Measurements from ENCODE around the gene MOV10L1.

Gene MOV10L1

DNA sequence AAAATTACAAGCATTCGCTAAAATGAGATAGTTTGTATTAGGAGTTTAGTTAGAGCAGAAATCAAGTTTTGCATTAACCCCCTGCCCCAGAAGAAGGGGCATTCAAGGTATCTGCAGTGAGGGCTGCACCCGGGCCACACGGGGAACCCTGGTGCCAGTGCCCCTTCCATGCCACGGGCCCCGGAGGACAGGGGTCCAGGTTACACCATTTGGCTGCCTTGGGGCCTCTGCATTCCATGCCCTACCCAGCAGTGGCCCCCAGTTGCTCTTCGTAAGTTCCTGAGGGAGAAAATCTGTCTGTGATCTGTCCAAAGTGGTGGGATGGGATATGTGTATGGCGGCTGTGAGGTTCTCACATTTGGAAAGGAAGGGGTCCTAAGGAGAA, 63.9 kb downstream of the MOV10L1 start:
- Histone ChIP-seq H4K20me1 (ENCODE audit: insufficient read depth, low read length) (no peaks in the 10 kb centered on the region), H3K36me3 (replicated peaks; ENCODE audit: insufficient read depth, low read length) (no peaks in the 10 kb centered on the region), H3K4me2 (ENCODE audit: low read depth, low read length) (no peak overlapping the region), H3K9ac (ENCODE audit: low read length) (no peak overlapping the region), H3F3A (ENCODE audit: insufficient read depth, low read length) (no peaks in the 10 kb centered on the region), H3K9me3 (replicated peaks; ENCODE audit: insufficient read depth, low read length) (no peaks in the 10 kb centered on the region), H3K9me2 (replicated peaks; ENCODE audit: insufficient read depth, low read length) (no peaks in the 10 kb centered on the region), H3K79me2 (ENCODE audit: low read length) (no peaks in the 10 kb centered on the region), H3K4me3 (ENCODE audit: low read length) (no peak overlapping the region), H2AFZ (ENCODE audit: low read length) (no peak overlapping the region), H3K27ac (ENCODE audit: low read length) (no peak overlapping the region), H3K4me1 (ENCODE audit: low read length) (no peaks in the 10 kb centered on the region), H3K27me3 (replicated peaks; ENCODE audit: insufficient read depth, low read length) (peaks cover 70% of the 10 kb centered on the region)
- DNase-seq: no peak
- TF ChIP-seq EZH2 (optimal IDR thresholded peaks at IDR 0.05; ENCODE audit: low read depth, low read length): no peak
- TF ChIP-seq EZH2phosphoT487 (IDR thresholded peaks at IDR 0.05; ENCODE audit: low read length): no peak
- no peak for TF ChIP-seq CTCF (IDR thresholded peaks at IDR 0.05; ENCODE audit: low read length)

DNA sequence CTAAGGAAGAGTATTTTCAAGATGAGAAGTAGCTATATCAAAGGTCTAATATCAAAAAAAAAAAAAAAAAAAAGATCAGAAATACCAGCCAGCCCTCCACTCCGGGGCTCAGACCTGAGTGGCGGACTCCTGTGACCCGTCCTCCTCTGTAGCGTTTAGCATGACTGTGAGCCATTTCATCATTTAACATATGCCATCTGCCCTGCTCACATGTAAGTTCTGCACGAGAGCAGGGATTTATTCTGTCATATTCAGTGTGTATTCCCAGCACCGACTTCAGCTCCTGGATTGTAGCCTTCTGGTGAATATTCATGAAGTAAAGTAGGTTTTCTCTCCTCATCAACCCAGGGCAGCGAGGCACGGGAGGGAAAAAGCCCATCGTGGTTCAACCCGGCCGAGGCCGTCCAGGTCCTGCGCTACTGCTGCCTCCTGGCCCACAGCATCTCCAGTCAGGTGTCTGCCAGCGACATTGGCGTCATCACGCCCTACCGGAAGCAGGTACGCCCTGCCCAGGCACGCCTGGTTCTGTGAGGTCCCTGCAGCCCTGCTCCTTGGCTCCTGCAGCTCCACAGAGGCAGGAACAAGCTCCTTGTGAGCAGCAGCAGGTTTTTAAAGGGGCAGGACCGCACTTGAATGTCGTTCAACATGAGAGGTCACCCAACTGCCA, 68.0 kb downstream of the MOV10L1 start:
- no peak overlapping the region for H3K27ac ChIP-seq (ENCODE audit: low read length)
- no peak overlapping the region for H2AFZ ChIP-seq (ENCODE audit: low read length)
- no peaks in the 10 kb centered on the region for H4K20me1 ChIP-seq (ENCODE audit: insufficient read depth, low read length)
- H3F3A ChIP-seq (ENCODE audit: insufficient read depth, low read length): no peaks in the 10 kb centered on the region
- no peak for DNase-seq
- H3K9me3 ChIP-seq (replicated peaks; ENCODE audit: insufficient read depth, low read length): no peaks in the 10 kb centered on the region
- H3K36me3 ChIP-seq (replicated peaks; ENCODE audit: insufficient read depth, low read length): no peaks in the 10 kb centered on the region
- no peak overlapping the region for H3K9ac ChIP-seq (ENCODE audit: low read length)
- no peak overlapping the region for H3K4me3 ChIP-seq (ENCODE audit: low read length)
- H3K79me2 ChIP-seq (ENCODE audit: low read length): no peaks in the 10 kb centered on the region
- no peak overlapping the region for H3K4me2 ChIP-seq (ENCODE audit: low read depth, low read length)
- peaks cover 64% of the 10 kb centered on the region for H3K27me3 ChIP-seq (replicated peaks; ENCODE audit: insufficient read depth, low read length)
- H3K4me1 ChIP-seq (ENCODE audit: low read length): no peaks in the 10 kb centered on the region
- no peaks in the 10 kb centered on the region for H3K9me2 ChIP-seq (replicated peaks; ENCODE audit: insufficient read depth, low read length)
- TF ChIP-seq EZH2phosphoT487 (IDR thresholded peaks at IDR 0.05; ENCODE audit: low read length): no peak
- no peak for TF ChIP-seq CTCF (IDR thresholded peaks at IDR 0.05; ENCODE audit: low read length)
- no peak for TF ChIP-seq EZH2 (optimal IDR thresholded peaks at IDR 0.05; ENCODE audit: low read depth, low read length)

- TF ChIP-seq EZH2 (optimal IDR thresholded peaks at IDR 0.05; ENCODE audit: low read depth, low read length): no peak
- TF ChIP-seq CTCF (IDR thresholded peaks at IDR 0.05; ENCODE audit: low read length): no peak
- no peak for TF ChIP-seq EZH2phosphoT487 (IDR thresholded peaks at IDR 0.05; ENCODE audit: low read length)
- H2AFZ ChIP-seq (ENCODE audit: low read length): no peak overlapping the region
- H3F3A ChIP-seq (ENCODE audit: insufficient read depth, low read length): no peaks in the 10 kb centered on the region
- H4K20me1 ChIP-seq (ENCODE audit: insufficient read depth, low read length): no peaks in the 10 kb centered on the region
- no peaks in the 10 kb centered on the region for H3K79me2 ChIP-seq (ENCODE audit: low read length)
- no peak overlapping the region for H3K4me2 ChIP-seq (ENCODE audit: low read depth, low read length)
- no peaks in the 10 kb centered on the region for H3K4me1 ChIP-seq (ENCODE audit: low read length)
- DNase-seq: no peak
- H3K9me3 ChIP-seq (replicated peaks; ENCODE audit: insufficient read depth, low read length): no peaks in the 10 kb centered on the region
- no peak overlapping the region for H3K9ac ChIP-seq (ENCODE audit: low read length)
- H3K27me3 ChIP-seq (replicated peaks; ENCODE audit: insufficient read depth, low read length): peaks cover 67% of the 10 kb centered on the region
- H3K36me3 ChIP-seq (replicated peaks; ENCODE audit: insufficient read depth, low read length): no peaks in the 10 kb centered on the region
- no peak overlapping the region for H3K27ac ChIP-seq (ENCODE audit: low read length)
- no peaks in the 10 kb centered on the region for H3K9me2 ChIP-seq (replicated peaks; ENCODE audit: insufficient read depth, low read length)
- H3K4me3 ChIP-seq (ENCODE audit: low read length): no peak overlapping the region
Observed at GRCh38 chr22:50160947-50161346, 71.1 kb downstream of the MOV10L1 start.

Measured in MM.1S (cell line).